HG02938 (cell line): ENCODE measurements around the gene USH1C.

ENCODE experiments used
- ATAC-seq: cut with Tn5 transposase; IDR thresholded peaks from one replicate; pipeline ENCODE4 v1.9.1; 2021; ENCODE audit warnings: mild to moderate bottlenecking, moderate library complexity; ENCODE audit not compliant: unreplicated experiment

USH1C gene

GRCh38 chr11:17550450-17551346 is 6.5 kb upstream of the USH1C start:
- ATAC-seq: no peak

- ATAC-seq: no peak
Observed at GRCh38 chr11:17548444-17548843, 4.2 kb upstream of the USH1C start.

GRCh38 chr11:17547932-17548331 is 3.7 kb upstream of the USH1C start:
- ATAC-seq: no peak

- ATAC-seq: no peak
Observed at GRCh38 chr11:17547051-17547577, 2.9 kb upstream of the USH1C start, which contains the start of gene OTOG. OTOG (plus strand) TSS chr11:17547259; CDS start chr11:17547373, 114 bp downstream.

- ATAC-seq: no peak
Observed at GRCh38 chr11:17546240-17546639, 2.0 kb upstream of the USH1C start.

GRCh38 chr11:17543574-17544180 is 539 bp downstream of the USH1C start:
- no peak for ATAC-seq

- no peak for ATAC-seq
Observed at GRCh38 chr11:17543041-17543440, 1.2 kb downstream of the USH1C start.

- no peak for ATAC-seq
Observed at GRCh38 chr11:17542249-17542648, 2.0 kb downstream of the USH1C start.

GRCh38 chr11:17541330-17541885 is 2.8 kb downstream of the USH1C start:
- ATAC-seq: no peak

- no peak for ATAC-seq
Observed at GRCh38 chr11:17540807-17541206, 3.4 kb downstream of the USH1C start.

GRCh38 chr11:17538731-17539130 is 5.5 kb downstream of the USH1C start:
- ATAC-seq: no peak

- no peak for ATAC-seq
Observed at GRCh38 chr11:17538054-17538453, 6.2 kb downstream of the USH1C start.

GRCh38 chr11:17537261-17537660 is 7.0 kb downstream of the USH1C start:
- no peak for ATAC-seq

- no peak for ATAC-seq
Observed at GRCh38 chr11:17535488-17535887, 8.7 kb downstream of the USH1C start.

- no peak for ATAC-seq
Observed at GRCh38 chr11:17533778-17534415, 10.3 kb downstream of the USH1C start.

- no peak for ATAC-seq
Observed at GRCh38 chr11:17533341-17533740, 10.9 kb downstream of the USH1C start.

- ATAC-seq: no peak
Observed at GRCh38 chr11:17532784-17533183, 11.4 kb downstream of the USH1C start.

GRCh38 chr11:17531636-17532113 is 12.5 kb downstream of the USH1C start:
- no peak for ATAC-seq

- no peak for ATAC-seq
Observed at GRCh38 chr11:17531071-17531600, 13.1 kb downstream of the USH1C start.

- ATAC-seq: no peak
Observed at GRCh38 chr11:17529844-17530185, 14.4 kb downstream of the USH1C start.
